HL-60/S4 (cell line): Measurements from ENCODE around the gene PDPN.
"Not testable (repeated sequence)": the region's sequence is repeated elsewhere in the genome, so short reads cannot be mapped to it uniquely, and the experiment has no call there.

Experiments
- in situ Hi-C: fragments of 300-500 bp; cut with MboI; formaldehyde crosslinking; loops from 2 replicates; pipeline ENCODE4 v1.14.3; 2022; ENCODE audit warnings: low sequenced_read_pairs

The PDPN gene, protein sequence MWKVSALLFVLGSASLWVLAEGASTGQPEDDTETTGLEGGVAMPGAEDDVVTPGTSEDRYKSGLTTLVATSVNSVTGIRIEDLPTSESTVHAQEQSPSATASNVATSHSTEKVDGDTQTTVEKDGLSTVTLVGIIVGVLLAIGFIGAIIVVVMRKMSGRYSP

GRCh38 chr1:13583595-13583965 lies at the start of gene PDPN:
Gene PDPN, plus strand, starts transcription at chr1:13583832. Its CDS starts 202 bp downstream, at chr1:13584034.
- in situ Hi-C loops, result no loop called here

DNA sequence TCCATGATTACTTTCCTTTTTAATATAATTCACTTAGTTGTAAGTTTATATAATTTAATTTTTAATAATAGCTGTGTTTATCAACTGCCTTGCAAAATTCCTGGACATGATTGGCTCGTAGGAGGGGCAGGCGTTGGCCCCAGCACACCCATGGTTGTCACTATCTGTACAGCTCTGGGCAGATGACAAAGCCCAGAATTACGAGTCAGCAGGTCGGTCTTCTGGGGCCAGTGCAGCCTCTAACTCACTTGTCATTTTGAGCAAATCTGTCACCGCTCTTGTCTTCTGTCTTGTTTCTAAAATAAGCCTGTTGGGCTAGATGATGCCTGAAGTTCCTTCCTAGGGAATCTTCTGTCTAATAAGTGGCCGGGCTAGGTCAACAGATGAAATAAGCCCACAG lies 48.4 kb upstream of the PDPN start:
- in situ Hi-C loops, result no loop called here

DNA sequence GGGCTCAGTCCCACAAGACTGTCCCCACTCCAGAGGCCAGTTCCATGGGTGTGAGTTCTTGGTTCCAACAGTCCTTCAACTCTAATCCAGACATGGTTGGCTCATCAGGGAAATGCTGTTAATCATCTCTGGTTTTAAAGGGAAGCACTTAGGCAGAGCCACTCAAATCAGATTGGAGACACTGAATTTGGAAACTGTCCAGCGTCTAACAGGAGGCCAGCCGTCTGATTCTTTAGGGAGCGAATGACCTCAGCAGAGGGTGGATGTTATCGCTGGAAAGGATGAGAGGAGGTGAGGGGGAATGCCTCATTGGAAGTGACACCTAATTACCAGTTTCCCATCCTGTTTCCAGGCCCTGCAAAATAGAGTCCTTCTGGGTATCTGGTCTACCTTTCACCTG lies 47.1 kb upstream of the PDPN start:
- in situ Hi-C loops, result no loop called here

DNA sequence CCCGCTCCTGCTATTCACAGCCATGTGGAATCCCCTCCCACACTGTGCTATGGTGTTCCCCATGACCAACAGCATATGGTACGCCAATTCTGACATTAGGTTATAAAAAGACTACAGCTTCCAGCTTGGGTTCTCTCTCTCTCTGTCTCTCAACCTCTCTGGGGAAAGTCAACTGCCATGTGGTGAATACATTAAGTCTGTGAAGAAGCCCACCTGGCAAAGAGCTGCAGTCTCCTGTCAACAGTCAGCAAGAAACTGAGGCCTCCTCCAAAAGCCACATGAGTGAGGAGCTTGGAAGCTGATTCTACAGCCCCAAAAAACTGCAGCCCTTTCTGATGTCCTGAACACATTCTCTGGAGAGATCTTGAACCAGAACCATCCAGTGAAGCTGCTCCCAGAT lies 44.8 kb upstream of the PDPN start:
- in situ Hi-C loops, result no loop called here

DNA sequence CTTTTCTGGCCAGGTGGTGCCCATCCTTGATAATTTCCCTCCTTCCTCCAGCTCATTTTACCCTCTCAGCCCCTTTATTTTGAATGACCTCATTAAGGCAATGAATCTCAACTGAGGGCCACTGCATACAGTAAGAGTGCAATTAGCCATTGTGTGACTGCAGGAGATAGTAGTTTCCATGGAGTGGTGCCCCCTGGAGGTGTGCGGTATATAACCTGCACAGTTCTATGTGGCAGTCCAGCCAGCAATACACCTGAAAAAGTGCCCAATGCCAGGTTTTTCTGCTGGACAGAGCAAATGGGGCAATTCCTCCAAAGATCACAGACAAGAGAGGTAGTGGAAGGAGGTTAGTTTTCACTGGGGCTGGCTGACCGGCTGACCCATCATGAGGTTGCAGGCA lies 43.9 kb upstream of the PDPN start:
- in situ Hi-C loops, result no loop called here

DNA sequence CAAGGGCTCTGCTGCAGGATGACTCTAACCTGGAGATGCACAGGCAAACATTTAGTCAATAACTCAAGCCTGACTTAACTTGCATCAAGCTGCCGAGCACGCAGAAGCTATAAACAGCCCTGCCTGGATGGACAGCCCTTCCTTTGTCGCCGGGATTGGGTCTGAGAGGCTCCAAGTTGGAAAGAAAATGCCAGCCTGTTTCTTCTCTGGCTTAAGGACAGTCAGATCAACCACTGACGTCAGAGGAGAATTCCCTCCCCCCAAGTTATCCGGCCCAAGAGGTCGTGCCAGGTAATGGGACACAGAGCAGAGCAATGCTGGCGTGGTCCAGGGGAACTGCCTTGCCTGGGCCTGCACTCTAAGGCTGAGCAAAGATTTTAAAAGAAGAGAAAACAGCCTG lies 42.8 kb upstream of the PDPN start:
- in situ Hi-C loops, result no loop called here

- in situ Hi-C loops, result no loop called here
Measured at GRCh38 chr1:13541435-13542215, 42.0 kb upstream of the PDPN start.

DNA sequence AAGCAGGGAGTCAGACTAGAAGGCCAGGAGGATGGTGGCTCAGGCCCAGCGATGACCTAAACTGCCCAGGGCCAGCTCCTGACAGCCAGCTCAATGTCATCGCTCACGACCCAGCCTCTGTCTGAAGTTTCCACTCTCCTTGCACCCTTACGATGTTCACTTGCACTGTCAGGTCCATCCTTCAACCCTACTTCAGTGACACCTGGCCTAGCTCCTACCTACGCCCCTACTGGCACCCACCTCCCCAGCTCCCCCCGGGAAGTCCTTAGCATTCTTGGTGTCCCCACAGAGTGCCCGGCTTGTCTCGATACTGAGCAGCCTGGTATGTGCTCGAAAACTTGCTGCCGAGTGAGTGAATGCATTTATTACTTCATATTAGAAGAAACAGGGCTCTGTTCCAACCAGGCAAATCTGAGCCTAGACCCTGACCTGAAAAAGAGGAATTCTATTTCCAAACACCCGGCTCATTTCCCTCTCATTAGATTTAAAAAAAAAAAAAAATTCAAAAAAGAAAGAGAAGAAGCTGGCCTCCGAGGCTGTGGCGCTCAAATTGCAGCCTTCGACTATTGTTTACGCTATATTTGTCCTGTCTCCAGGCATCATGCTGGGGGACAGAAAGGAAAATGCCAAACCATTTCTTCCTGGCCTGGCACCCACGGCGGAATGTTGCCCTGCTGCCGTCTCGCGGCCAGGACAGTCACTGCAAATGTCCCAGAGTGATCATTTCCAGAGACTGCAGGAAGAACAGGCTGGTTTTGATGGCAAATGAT lies 40.0 kb upstream of the PDPN start:
- in situ Hi-C loops, result no loop called here

GRCh38 chr1:13544221-13544556 lies 39.4 kb upstream of the PDPN start:
- in situ Hi-C loops, result no loop called here

DNA sequence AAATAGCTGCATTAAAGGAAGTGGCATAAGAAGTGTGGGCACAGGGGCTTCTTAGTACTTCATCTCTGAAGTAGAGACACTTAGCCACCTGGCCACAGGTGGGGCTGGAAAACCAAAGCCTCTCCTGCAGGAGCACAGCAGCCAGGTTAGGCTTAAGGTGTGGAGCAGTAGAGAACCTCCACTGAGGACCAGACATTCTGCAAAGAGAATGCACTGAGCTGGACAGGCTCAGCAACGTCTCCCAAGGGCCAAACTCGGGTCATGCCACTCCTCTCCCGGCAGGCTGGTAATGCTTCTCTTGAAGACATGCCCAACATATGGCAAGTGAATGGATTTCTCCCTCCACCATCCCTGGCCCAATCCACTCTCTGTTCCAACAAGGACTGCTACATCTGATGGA lies 36.8 kb upstream of the PDPN start:
- in situ Hi-C loops, result no loop called here

GRCh38 chr1:13548281-13548680 lies 35.4 kb upstream of the PDPN start:
- in situ Hi-C loops, result no loop called here

DNA sequence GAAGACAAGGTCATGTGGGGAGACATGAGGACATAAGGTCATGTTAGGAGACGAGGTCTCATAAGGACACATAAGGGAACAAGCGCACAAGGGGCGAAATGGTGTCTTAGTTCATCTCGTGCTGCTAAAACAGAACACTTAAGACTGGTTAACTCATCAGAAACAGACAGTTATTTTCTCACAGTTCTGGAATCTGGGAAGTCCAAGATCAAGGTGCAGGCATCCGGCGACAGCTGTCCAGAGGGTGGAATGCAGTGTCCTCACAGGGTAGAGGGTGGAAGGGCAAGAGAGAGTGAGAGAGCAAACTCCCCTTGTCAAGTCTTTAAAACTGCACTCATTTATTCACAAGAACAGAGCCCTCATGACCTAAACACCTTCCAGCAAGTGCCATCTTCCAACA lies 34.6 kb upstream of the PDPN start:
- in situ Hi-C loops, result no loop called here

DNA sequence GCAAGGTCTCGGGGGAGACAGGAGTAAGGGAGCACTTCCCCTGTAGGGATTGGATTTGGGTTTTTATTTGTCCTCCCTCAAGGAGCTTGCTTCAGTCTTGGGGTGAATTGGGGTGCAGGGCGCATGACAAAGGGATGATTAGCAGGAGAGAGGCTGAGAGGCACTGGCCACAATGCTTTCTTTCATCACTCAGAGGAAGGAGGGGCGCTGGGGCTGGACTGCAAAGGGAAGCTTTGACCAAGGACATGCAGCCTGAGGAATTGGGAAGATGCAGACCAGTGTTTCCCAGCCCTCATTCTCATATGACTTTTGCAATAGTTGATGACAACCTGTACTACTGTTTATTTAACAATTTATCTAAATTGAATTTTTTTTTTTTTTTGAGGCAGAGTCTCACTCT lies 34.1 kb upstream of the PDPN start:
- in situ Hi-C loops, result no loop called here

DNA sequence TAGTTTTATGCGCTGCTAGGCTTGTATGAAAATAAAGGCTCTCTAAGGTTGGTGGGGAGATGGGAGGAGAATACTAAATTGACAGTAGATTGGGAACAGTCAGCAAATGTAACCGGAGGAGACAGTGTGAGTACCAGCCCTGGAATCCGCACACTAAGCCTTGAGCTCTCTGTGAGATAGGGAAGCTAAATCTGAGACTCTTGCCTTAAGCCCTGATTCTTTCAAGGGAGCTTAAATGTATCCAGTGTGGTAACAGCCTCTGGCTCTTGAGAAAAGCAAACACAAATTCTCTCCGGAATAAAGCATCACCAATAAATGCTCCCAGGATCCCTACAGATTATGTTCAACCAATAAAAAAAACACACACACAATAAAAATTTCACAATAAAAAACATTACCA lies 33.0 kb upstream of the PDPN start:
- in situ Hi-C loops, result no loop called here

GRCh38 chr1:13554798-13555197 lies 28.8 kb upstream of the PDPN start:
- in situ Hi-C loops, result no loop called here

- in situ Hi-C loops, result no loop called here
Measured at GRCh38 chr1:13556224-13556764, 27.3 kb upstream of the PDPN start.

DNA sequence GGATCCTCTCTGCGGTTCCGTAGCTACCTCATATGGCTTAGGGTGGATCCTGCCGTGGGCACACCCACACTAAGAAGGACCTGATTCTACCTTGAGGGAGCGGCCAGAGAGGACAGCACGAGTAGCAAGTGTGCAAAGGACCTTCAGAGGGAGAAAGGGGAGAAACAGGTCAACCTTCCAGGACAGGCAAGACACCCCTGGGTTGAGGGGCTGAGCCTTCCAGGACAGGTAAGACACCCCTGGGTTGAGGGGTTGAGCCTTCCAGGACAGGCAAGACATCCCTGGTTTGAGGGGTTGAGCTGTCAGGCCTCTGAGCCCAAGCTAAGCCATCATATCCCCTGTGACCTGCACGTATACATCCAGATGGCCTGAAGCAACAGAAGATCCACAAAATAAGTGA lies 23.1 kb upstream of the PDPN start:
- in situ Hi-C loops, result no loop called here

GRCh38 chr1:13562981-13563380 lies 20.7 kb upstream of the PDPN start:
- in situ Hi-C loops, result not testable (repeated sequence)

DNA sequence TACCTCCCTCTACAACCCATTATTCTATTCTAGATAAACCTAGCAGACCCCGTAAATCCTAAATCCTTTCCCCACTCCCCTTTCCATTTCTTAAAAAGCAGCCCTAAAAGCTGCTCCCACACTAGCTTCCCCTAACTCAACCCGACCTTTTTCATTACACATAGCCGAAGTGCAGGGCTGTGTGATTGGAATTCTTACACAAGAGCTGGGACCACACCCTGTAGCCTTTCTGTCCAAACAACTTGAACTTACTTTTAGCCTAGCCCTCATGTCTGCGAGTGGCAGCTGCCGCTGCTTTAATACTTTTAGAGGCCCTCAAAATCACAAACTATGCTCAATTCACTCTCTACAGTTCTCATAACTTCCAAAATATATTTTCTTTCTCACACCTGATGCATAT lies 19.6 kb upstream of the PDPN start:
- in situ Hi-C loops, result no loop called here

- in situ Hi-C loops, result not testable (repeated sequence)
Measured at GRCh38 chr1:13570435-13570834, 13.2 kb upstream of the PDPN start.

DNA sequence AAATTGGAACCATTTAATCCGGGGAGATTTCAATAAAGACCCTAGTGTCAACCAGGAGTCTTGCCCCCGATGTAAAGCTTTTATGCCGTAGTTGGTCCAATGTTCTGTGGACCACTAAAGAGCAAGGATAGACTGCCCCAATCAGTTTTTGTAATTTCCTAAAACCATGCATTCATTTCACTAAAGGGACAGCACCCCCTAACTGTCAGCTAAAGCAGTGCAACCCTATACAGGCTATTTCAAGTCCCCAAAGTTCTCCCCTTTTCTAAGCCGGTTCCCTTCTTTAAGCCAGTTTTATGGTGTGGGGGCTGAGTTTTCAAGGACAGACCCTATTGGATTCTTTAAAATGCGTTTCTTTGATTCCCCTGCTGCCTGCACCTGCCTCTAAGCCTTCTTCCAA lies 12.7 kb upstream of the PDPN start:
- in situ Hi-C loops, result no loop called here

- in situ Hi-C loops, result no loop called here
Measured at GRCh38 chr1:13573586-13573985, 10.0 kb upstream of the PDPN start.
